Stimulated activated CD8-positive, alpha-beta memory T cell treated with anti-CD3 and anti-CD28 coated beads, Interleukin-4, amount 100 ng/mL, for 4 hours (primary cell): Measurements from ENCODE around the gene CNPY1.
"Not testable (repeated sequence)": the region's sequence is repeated elsewhere in the genome, so short reads cannot be mapped to it uniquely, and the experiment has no call there.

Source experiments
- DNase-seq, 2 donors: peaks; one replicate each; pipeline ENCODE4 v3.0.0-alpha.2; 2020; ENCODE audit warnings: low read depth in 2 of 2, low spot score in 1 of 2

CNPY1 gene

DNA sequence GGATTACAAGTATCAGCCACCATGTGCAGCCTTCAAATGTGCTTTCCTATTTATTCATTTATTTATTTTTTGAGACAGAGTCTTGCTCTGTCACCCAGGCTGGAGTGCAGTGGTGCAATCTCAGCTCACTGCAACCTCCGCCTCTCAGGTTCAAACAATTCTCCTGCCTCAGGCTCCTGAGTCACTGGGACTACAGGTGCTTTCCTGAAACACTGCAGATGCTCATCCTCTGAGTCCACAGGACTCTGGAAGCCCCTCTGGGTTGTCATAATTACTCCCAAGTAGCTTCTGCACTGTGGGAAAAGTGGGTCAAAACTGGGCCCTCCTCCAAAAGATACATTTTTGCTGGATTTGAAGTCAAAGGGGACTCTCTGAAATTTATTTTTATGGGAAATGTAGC lies at the start of gene CNPY1:
Gene CNPY1, minus strand, starts transcription at position 111 of the 400 bp plus-strand sequence. CDS start 630 bp downstream, outside the sequence.
- not testable (repeated sequence) for DNase-seq

DNA sequence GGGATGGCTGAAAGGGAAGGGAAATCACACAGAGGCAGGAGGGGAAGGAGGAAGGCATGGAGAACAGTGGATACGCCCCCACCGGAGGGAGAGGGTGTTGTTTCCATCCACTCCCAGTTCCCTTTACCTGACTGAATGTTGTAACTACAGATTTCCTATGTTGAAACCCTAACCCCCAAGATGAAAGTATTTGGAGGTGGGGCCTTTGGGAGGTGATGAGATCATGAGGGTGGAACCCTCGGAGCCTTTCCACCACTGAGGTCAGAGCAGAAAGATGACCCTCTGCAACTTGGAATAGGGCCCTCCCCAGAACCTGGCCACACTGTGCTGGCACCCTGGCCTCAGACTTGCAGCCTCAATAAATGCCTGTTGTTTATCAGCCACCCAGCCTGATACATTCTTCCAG lies 48.6 kb upstream of the CNPY1 start:
- no peak for DNase-seq

DNA sequence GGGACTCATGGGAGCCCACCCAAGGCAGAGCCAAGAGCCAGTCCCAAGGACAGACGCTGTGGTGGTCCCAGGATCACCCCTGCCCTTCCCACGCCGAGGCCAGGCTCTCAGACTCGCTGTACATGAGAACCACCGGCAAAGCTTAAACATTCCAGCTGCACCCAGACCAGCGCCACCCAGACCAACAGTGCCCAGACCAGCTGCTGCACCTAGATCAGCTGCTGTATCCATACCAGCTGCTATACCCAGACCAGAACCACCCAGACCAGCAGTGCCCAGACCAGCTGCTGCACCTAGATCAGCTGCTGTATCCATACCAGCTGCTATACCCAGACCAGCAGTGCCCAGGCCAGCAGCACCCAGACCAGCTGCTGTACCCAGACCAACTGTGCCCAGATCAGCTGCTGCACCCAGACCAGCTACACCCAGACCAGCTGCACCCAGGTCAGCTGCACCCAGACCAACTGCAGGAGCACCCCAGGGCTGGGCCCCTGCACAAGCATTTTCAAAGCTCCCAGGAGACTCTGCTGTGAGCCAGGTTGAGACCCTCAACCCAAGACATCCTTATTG lies 47.9 kb upstream of the CNPY1 start:
- DNase-seq: no peak

DNA sequence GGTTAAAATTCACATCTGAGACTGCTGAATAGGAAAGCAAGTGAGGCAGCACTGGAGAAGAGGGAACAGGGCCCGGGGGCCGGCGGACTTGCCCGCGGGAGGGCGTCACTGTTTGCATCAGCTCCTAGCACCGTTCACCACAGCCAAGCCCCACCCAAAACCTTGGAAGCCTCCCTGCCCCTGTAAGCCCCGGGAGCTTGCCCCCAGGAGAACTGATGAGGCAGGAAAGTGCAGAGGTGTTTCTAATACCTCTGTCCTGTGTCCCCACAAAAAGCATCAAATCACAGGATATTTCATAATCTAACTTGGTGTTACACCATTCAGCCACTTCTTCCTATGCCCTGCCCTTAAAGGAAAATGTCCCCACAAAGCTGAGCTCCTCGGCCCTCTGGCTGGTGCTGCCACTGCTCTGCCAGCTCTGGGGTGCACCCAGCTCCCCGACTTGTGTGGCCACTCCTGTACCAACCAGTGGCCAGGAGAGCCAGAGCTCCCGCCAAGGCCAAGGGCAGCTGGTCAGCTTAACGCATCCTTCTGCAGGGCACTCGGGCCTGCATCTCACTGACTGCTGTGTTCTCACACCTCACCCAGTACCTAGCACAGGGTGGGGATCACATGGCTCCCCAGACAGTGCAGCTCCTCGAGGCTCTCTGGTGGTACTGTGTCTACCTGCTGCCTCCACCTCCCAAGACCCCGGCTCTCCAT lies 47.3 kb upstream of the CNPY1 start:
- DNase-seq: no peak

- DNase-seq: no peak
Observed at GRCh38 chr7:155591055-155591775, 44.9 kb upstream of the CNPY1 start.

- no peak for DNase-seq
Observed at GRCh38 chr7:155590215-155591018, 44.1 kb upstream of the CNPY1 start.

DNA sequence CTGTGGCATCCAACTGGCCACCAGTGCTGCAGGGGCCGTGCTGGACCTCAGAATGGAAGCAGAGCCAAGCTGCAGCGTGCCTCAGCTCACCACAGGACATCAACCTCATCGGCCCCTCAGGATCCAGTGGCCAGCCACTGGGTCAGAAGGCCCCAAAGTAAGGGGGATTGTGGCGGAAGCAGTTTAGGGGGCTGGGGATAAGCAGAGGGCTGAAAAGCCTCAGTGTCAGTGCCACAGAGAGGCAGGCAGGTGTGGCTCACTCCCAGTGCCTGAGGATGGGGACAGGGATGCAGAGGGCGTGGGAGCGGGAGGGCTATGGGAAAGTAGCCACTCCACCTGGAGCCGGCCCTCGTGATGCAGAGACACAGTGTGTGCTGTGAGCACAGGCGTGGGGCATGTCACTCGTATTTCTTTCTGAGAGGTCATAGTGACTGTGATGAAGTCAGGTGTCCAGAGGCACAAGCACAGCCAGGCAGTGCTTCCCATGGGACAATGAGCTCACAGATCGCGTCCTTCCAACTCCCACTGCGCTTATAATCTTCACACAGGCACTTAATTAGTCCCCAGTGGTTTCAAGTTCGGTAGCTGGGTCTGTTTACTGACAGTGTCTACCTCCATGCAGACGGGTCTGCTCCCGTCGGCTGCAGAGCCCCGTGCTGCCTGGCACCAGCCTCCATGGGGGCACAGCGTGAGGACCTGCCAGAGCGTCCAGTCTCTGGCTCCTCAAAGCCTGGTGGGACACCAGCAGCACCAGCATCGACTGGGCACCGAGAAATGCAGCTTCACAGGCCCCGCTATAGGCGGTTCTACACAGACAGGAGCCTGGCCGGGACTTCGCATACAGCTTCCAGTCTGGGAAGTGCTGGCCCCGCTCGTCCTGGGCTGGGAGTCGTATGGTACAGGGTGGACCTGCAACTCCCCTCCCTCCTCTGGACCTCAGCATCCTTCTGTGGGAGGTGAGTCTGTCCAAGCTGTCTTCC lies 42.9 kb upstream of the CNPY1 start:
- DNase-seq: no peak

DNA sequence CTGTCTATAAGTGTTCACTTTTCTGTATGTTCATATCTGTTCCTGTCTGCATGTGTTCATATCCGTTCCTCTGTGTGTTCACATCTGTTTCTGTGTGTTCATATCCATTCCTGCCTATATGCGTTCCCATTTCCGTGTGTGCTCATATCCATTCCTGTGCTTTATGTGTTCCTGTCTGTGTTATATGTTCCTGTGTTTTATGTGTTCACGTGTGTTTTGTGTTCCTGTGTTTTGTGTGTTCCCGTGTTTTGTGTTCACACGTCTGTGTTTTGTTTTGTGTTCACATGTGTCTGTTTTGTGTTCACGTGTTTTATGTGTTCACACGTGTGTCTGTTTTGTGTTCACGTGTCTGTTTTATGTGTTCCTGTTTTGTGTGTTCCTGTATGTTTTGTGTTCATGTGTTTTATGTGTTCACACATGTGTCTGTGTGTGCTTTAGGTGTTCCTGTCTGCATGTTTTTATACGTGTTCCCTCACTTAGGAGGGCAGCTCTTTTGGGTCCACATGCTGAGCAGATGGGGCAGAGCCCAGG lies 42.2 kb upstream of the CNPY1 start:
- DNase-seq: no peak

DNA sequence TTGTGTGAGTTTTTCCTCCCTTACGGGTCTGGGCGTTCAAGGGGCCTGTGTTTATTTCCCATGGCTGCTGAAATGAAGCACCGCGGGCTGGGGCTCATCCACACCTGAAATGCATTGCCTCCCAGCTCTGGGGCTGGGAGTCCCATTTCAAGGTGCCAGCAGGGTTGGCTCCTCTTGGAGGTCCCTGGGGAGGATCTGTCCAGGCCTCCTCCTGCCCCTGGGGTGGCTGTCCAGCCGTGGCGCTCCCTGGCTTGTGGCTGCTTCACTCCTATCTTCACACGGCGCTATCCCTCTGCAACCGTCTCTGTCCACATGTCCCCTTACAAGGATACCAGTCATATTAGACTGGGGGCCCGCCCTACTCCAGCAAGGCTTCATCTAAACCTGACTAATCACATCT lies 41.1 kb upstream of the CNPY1 start:
- DNase-seq: no peak

- no peak for DNase-seq
Observed at GRCh38 chr7:155586843-155587440, 40.6 kb upstream of the CNPY1 start.

GRCh38 chr7:155585951-155586350 lies 39.6 kb upstream of the CNPY1 start:
- DNase-seq: no peak

DNA sequence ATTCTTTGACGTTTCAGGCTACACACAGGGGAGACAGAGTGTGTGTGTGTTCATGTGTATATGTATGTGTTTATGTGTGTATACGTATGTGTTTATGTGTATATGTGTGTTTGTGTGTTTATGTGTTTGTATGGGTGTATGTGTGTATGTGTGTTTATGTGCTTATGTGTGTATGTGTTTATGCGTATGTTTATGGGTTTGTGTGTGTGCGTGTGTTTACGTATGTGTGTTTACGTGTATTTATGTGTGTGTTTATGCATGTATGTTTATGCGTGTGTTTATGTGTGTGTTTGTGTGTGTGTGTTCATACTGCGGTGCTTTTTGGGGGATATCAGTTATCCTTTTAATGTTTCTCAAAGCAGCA lies 39.2 kb upstream of the CNPY1 start:
- no peak for DNase-seq

GRCh38 chr7:155584763-155585531 lies 38.6 kb upstream of the CNPY1 start:
- no peak for DNase-seq

DNA sequence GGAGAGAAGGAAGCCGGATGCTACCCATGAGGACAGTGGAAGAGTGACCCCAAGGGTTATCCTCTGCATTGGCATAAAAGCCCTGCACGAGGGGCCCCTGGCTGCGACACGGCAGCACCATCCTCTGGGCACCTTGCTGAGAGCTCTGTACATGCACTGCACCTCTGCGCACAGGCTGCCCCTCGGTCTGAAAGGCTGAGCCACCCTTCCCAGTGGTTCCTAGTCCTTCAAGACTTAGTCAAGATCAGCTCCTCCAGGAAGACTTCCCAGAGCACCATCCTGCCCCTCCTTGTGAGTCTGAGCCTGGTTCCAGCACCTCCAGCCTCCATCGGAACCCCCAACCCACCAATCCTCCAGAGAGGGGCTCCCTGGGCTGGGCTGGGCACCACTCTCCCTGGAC lies 37.9 kb upstream of the CNPY1 start:
- no peak for DNase-seq

GRCh38 chr7:155583636-155584035 lies 37.3 kb upstream of the CNPY1 start:
- no peak for DNase-seq

GRCh38 chr7:155581954-155582353 lies 35.6 kb upstream of the CNPY1 start:
- no peak for DNase-seq

DNA sequence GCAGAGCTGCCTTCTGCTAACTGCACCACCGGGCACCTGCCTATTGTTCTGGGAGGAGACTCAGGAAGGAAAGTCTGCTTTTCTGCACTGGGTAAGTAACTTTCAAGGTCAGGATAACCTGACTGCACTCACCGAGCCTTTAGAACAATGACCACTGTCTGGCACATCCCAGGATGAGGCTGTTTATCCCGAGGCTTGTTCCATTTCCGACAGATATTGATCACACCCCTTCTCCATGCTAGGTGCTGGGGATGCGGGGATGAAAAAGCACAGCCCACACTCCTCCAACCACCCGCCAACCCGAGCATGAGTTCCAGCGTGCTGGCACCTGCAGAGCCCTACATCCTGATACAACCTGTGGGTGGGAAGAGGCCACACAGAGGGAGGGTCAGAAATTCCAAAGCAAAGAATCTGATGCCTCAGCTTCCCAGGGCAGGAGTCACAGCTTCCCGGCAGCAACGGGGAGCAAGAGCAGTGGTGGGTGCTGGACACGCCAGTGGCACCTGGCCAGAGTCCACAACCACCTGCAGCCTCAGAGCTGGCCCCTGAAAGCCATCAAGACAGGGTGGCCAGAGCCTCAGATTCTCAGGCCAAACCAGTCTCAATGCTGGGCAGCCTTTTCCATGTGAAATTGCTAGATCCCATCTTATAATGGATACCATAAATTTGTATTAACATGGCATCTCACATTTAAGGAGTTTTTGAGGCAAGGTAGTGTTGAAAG lies 34.9 kb upstream of the CNPY1 start:
- DNase-seq: no peak

DNA sequence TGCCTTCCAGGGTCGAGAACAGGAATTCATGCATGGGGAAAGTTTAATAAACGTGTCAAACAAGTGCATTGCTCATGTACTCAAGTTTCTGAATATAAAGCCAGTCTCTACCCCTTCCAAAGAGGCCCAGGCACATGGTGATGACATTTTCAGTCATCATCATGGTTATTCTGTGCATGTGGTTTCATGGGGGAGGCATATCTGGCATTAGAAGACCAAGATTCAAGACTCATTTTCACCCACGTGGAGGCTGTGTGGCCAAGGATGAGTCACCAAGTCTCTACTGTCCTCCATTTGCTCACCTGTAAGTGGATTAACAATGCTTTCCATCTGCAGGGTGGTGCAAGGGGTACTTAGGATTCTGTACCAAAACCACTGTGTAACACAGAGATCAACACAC lies 34.0 kb upstream of the CNPY1 start:
- DNase-seq: no peak
